ENCODE measurements around the gene RPA1.

DNA sequence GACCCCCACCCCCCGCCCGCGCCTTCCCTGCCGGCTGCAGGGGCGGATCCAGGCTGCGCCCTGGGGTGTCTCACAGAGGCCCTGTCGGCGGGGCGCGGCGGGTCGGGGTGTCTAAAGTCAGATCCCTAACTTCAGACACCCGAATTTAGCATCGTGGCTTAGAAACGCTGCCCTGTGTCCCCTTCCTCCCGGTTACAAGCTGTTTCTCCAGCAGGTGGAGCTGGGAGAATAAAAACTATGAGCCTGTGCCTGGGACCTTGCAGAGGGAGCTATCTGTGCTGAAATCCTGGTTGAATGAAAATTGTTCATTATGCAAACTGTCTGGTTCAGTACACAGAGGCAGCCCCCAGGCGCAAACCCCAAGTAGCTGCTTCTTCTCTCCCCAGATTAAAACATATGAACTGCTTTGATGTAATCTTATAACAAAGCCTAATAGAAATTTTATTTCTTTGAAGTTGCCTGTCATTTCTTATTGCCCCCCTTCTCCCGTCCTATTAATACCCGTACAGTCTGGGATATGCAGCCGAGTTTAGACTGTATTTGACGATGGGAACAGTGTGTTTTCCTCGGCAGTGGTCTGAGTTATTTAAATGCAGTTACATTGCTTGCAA is 79.0 kb downstream of the RPA1 start:
- no peak for TF ChIP-seq RFX5 (IDR thresholded peaks at IDR 0.05; ENCODE audit: low read depth, low read length)
- no peak for TF ChIP-seq POLR2A (IDR thresholded peaks at IDR 0.05; ENCODE audit: low read depth, low read length)
- TF ChIP-seq, protein P1, sequence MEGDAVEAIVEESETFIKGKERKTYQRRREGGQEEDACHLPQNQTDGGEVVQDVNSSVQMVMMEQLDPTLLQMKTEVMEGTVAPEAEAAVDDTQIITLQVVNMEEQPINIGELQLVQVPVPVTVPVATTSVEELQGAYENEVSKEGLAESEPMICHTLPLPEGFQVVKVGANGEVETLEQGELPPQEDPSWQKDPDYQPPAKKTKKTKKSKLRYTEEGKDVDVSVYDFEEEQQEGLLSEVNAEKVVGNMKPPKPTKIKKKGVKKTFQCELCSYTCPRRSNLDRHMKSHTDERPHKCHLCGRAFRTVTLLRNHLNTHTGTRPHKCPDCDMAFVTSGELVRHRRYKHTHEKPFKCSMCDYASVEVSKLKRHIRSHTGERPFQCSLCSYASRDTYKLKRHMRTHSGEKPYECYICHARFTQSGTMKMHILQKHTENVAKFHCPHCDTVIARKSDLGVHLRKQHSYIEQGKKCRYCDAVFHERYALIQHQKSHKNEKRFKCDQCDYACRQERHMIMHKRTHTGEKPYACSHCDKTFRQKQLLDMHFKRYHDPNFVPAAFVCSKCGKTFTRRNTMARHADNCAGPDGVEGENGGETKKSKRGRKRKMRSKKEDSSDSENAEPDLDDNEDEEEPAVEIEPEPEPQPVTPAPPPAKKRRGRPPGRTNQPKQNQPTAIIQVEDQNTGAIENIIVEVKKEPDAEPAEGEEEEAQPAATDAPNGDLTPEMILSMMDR (conservative IDR thresholded peaks at IDR 0.05; ENCODE audit: low read depth, low read length), result peak; percentile 83
- no peak for TF ChIP-seq RCOR1 (IDR thresholded peaks at IDR 0.05; ENCODE audit: insufficient replicate concordance, low read length)
- TF ChIP-seq MAZ (IDR thresholded peaks at IDR 0.05; ENCODE audit: borderline replicate concordance, low read depth, low read length), result no peak
- TF ChIP-seq CEBPB (IDR thresholded peaks at IDR 0.05; ENCODE audit: low read depth, low read length), result no peak
- TF ChIP-seq SMC3 (IDR thresholded peaks at IDR 0.05; ENCODE audit: low read depth, low read length), result peak; percentile 87
- no peak for TF ChIP-seq CHD1 (IDR thresholded peaks at IDR 0.05; ENCODE audit: low read depth, low read length)

Data from IMR-90 (cell line).